HEK293 (cell line): Measurements from ENCODE around the gene ZSCAN12.

Experiments used
- SCRT2 ChIP-seq: fragments of 450-650 bp; formaldehyde crosslinking; IDR thresholded peaks from 2 replicates; pipeline ENCODE4 v1.5.1; 2016; ENCODE audit warnings: missing biosample characterization, missing genetic modification characterization
- ZFP69B ChIP-seq: fragments of 450-650 bp; formaldehyde crosslinking; IDR thresholded peaks from 2 replicates; pipeline ENCODE4 v1.5.1; 2016; ENCODE audit warnings: missing biosample characterization, missing genetic modification characterization
- ZNF155 ChIP-seq: fragments of 450-650 bp; formaldehyde crosslinking; IDR thresholded peaks from 2 replicates; pipeline ENCODE4 v1.5.1; 2016; ENCODE audit warnings: missing biosample characterization, missing genetic modification characterization
- ZNF157 ChIP-seq: fragments of 450-650 bp; formaldehyde crosslinking; IDR thresholded peaks from 2 replicates; pipeline ENCODE4 v1.5.1; 2016; ENCODE audit warnings: missing biosample characterization, missing genetic modification characterization
- ZNF19 ChIP-seq: fragments of 450-650 bp; formaldehyde crosslinking; IDR thresholded peaks from 2 replicates; pipeline ENCODE4; 2016; ENCODE audit warnings: missing biosample characterization, missing genetic modification characterization, low read depth
- ZNF223 ChIP-seq: fragments of 450-650 bp; formaldehyde crosslinking; IDR thresholded peaks from 2 replicates; pipeline ENCODE4 v1.5.1; 2016; ENCODE audit warnings: missing biosample characterization, missing genetic modification characterization
- ZNF24 ChIP-seq: fragments of 450-650 bp; formaldehyde crosslinking; IDR thresholded peaks from 2 replicates; pipeline ENCODE4 v1.5.1; 2016; ENCODE audit warnings: missing biosample characterization, missing genetic modification characterization
- ZNF292 ChIP-seq: fragments of 450-650 bp; formaldehyde crosslinking; IDR thresholded peaks from 2 replicates; pipeline ENCODE4 v1.5.1; 2016; ENCODE audit warnings: low read depth, missing biosample characterization, missing genetic modification characterization, borderline replicate concordance
- ZNF311 ChIP-seq: fragments of 450-650 bp; formaldehyde crosslinking; IDR thresholded peaks from 2 replicates; pipeline ENCODE4 v1.5.1; 2017; ENCODE audit warnings: missing biosample characterization, missing genetic modification characterization, borderline replicate concordance
- ZNF324 ChIP-seq: fragments of 450-650 bp; formaldehyde crosslinking; IDR thresholded peaks from 2 replicates; pipeline ENCODE4 v1.5.1; 2016; ENCODE audit warnings: missing biosample characterization, missing genetic modification characterization
- ZNF529 ChIP-seq: fragments of 450-650 bp; formaldehyde crosslinking; IDR thresholded peaks from 2 replicates; pipeline ENCODE4 v1.5.1; 2017; ENCODE audit warnings: missing genetic modification characterization, missing biosample characterization; ENCODE audit not compliant: insufficient replicate concordance
- ZNF555 ChIP-seq: fragments of 450-650 bp; formaldehyde crosslinking; conservative IDR thresholded peaks from 2 replicates; pipeline ENCODE4 v1.5.1; 2017; ENCODE audit warnings: missing biosample characterization, mild to moderate bottlenecking, missing genetic modification characterization, inconsistent platforms
- ZNF610 ChIP-seq: fragments of 450-650 bp; formaldehyde crosslinking; IDR thresholded peaks from 2 replicates; pipeline ENCODE4 v1.5.1; 2016; ENCODE audit warnings: missing biosample characterization, missing genetic modification characterization, borderline replicate concordance
- ZNF677 ChIP-seq: fragments of 450-650 bp; IDR thresholded peaks from 2 replicates; pipeline ENCODE4 v1.5.0; 2018; ENCODE audit warnings: missing biosample characterization, mild to moderate bottlenecking, missing genetic modification characterization, moderate library complexity
- ZNF707 ChIP-seq: fragments of 450-650 bp; formaldehyde crosslinking; IDR thresholded peaks from 2 replicates; pipeline ENCODE4 v1.5.1; 2016; ENCODE audit warnings: missing biosample characterization, missing genetic modification characterization
- ZNF785 ChIP-seq: fragments of 450-650 bp; formaldehyde crosslinking; IDR thresholded peaks from 2 replicates; pipeline ENCODE4 v1.5.1; 2016; ENCODE audit warnings: missing biosample characterization, missing genetic modification characterization
- TF ChIP-seq, protein P1 (sequence below): IDR thresholded peaks from 2 replicates; pipeline ENCODE4 v1.6.1; 2011; ENCODE audit warnings: mild to moderate bottlenecking, low read depth, low read length, borderline replicate concordance
- TF ChIP-seq, protein P2 (sequence below): fragments of 450-650 bp; formaldehyde crosslinking; IDR thresholded peaks from 2 replicates; pipeline ENCODE4 v1.5.1; 2017; ENCODE audit warnings: missing biosample characterization, missing genetic modification characterization
- TF ChIP-seq, protein P3 (sequence below): fragments of 450-650 bp; formaldehyde crosslinking; IDR thresholded peaks from 2 replicates; pipeline ENCODE4 v1.5.1; 2016; ENCODE audit warnings: missing biosample characterization, missing genetic modification characterization
- TF ChIP-seq, protein P4 (sequence below): fragments of 450-650 bp; formaldehyde crosslinking; IDR thresholded peaks from 2 replicates; pipeline ENCODE4 v1.5.1; 2016; ENCODE audit warnings: missing biosample characterization, missing genetic modification characterization, low read depth
- TF ChIP-seq, protein P5 (sequence below): fragments of 450-650 bp; formaldehyde crosslinking; IDR thresholded peaks from 2 replicates; pipeline ENCODE4 v1.5.1; 2016; ENCODE audit warnings: missing biosample characterization, missing genetic modification characterization
- TF ChIP-seq, protein P6 (sequence below): fragments of 450-650 bp; formaldehyde crosslinking; IDR thresholded peaks from 2 replicates; pipeline ENCODE4 v1.5.1; 2016; ENCODE audit warnings: missing biosample characterization, missing genetic modification characterization
- TF ChIP-seq, protein P7 (sequence below): fragments of 450-650 bp; formaldehyde crosslinking; IDR thresholded peaks from 2 replicates; pipeline ENCODE4 v1.5.1; 2017; ENCODE audit warnings: missing biosample characterization, mild to moderate bottlenecking, missing genetic modification characterization, moderate library complexity
- TF ChIP-seq, protein P8 (sequence below): fragments of 450-650 bp; formaldehyde crosslinking; IDR thresholded peaks from 2 replicates; pipeline ENCODE4 v1.5.1; 2016; ENCODE audit warnings: missing biosample characterization, missing genetic modification characterization, borderline replicate concordance

Gene ZSCAN12

DNA sequence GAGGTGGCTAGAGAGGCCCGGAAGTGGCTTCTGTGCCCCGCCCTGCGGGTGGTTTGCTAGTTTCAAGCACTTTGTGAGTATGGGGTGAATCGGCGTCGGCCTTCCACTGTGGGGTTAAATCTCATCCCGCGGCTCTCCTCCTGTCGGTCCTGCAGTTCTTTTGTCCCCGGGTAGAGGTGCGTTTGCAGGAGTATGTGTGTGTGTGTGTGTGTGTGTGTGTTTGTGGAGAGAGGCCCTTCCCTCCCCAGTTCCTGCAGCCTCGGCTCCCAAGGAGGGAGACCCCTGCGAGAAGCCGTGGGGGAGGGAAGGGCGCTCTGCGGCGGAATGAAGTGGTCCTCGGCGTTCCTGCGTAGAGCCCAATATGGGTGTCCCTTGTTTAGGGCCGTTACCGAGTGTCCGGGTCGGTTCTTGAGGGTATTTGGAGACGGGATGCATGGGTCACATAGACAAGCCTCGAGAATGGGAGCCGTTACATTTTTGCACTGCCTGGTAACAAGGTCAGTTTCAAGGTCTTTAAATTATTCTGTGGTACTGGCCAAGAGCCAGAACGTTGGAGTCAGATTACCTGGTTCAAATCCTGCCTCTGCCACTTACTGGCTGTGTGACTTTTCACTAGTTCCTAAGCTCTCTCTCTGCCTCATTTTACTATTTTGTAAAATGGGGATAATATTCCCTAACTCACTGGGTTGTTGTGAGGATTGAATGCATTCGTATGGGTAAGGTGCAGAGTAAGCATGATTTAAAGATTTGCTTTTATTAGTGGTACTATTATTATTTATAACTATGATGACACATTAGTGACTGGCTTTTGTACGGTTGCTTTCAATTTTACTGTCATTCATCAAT, 49.4 kb downstream of the ZSCAN12 start, which contains the start of gene ZKSCAN3 (continued):
- TF ChIP-seq ZFP69B (tag by site-specific recombination) (peak; percentile 65; the same call in 1 of the 2 replicates), SCRT2 (tag by site-specific recombination) (no peak), ZNF292 (tag by site-specific recombination) (no peak), ZNF311 (tag by site-specific recombination) (no peak), ZNF529 (no peak), ZNF223 (tag by site-specific recombination) (no peak), ZNF677 (tag by site-specific recombination) (no peak), ZNF324 (tag by site-specific recombination) (peak; percentile 76; the same call in 1 of the 2 replicates), ZNF157 (tag by site-specific recombination) (no peak), ZNF707 (no peak), ZNF19 (tag by site-specific recombination) (no peak), ZNF555 (tag by site-specific recombination) (no peak), ZNF24 (tag by site-specific recombination) (peak; percentile 34; the same call in 1 of the 2 replicates), ZNF610 (tag by site-specific recombination) (peak; percentile 83), ZNF155 (tag by site-specific recombination) (no peak), ZNF785 (tag by site-specific recombination) (no peak)
- TF ChIP-seq, protein P1, sequence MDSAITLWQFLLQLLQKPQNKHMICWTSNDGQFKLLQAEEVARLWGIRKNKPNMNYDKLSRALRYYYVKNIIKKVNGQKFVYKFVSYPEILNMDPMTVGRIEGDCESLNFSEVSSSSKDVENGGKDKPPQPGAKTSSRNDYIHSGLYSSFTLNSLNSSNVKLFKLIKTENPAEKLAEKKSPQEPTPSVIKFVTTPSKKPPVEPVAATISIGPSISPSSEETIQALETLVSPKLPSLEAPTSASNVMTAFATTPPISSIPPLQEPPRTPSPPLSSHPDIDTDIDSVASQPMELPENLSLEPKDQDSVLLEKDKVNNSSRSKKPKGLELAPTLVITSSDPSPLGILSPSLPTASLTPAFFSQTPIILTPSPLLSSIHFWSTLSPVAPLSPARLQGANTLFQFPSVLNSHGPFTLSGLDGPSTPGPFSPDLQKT: no peak
- TF ChIP-seq, protein P2, sequence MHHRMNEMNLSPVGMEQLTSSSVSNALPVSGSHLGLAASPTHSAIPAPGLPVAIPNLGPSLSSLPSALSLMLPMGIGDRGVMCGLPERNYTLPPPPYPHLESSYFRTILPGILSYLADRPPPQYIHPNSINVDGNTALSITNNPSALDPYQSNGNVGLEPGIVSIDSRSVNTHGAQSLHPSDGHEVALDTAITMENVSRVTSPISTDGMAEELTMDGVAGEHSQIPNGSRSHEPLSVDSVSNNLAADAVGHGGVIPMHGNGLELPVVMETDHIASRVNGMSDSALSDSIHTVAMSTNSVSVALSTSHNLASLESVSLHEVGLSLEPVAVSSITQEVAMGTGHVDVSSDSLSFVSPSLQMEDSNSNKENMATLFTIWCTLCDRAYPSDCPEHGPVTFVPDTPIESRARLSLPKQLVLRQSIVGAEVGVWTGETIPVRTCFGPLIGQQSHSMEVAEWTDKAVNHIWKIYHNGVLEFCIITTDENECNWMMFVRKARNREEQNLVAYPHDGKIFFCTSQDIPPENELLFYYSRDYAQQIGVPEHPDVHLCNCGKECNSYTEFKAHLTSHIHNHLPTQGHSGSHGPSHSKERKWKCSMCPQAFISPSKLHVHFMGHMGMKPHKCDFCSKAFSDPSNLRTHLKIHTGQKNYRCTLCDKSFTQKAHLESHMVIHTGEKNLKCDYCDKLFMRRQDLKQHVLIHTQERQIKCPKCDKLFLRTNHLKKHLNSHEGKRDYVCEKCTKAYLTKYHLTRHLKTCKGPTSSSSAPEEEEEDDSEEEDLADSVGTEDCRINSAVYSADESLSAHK (tag by site-specific recombination): peak; percentile 95
- TF ChIP-seq, protein P3, sequence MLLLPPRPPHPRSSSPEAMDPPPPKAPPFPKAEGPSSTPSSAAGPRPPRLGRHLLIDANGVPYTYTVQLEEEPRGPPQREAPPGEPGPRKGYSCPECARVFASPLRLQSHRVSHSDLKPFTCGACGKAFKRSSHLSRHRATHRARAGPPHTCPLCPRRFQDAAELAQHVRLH: peak; percentile 66; the same call in 1 of the 2 replicates
- TF ChIP-seq, protein P4, sequence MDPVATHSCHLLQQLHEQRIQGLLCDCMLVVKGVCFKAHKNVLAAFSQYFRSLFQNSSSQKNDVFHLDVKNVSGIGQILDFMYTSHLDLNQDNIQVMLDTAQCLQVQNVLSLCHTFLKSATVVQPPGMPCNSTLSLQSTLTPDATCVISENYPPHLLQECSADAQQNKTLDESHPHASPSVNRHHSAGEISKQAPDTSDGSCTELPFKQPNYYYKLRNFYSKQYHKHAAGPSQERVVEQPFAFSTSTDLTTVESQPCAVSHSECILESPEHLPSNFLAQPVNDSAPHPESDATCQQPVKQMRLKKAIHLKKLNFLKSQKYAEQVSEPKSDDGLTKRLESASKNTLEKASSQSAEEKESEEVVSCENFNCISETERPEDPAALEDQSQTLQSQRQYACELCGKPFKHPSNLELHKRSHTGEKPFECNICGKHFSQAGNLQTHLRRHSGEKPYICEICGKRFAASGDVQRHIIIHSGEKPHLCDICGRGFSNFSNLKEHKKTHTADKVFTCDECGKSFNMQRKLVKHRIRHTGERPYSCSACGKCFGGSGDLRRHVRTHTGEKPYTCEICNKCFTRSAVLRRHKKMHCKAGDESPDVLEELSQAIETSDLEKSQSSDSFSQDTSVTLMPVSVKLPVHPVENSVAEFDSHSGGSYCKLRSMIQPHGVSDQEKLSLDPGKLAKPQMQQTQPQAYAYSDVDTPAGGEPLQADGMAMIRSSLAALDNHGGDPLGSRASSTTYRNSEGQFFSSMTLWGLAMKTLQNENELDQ (tag by site-specific recombination): no peak
- TF ChIP-seq, protein P5, sequence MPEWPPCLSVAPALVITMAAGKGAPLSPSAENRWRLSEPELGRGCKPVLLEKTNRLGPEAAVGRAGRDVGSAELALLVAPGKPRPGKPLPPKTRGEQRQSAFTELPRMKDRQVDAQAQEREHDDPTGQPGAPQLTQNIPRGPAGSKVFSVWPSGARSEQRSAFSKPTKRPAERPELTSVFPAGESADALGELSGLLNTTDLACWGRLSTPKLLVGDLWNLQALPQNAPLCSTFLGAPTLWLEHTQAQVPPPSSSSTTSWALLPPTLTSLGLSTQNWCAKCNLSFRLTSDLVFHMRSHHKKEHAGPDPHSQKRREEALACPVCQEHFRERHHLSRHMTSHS (tag by site-specific recombination): no peak
- TF ChIP-seq, protein P6, sequence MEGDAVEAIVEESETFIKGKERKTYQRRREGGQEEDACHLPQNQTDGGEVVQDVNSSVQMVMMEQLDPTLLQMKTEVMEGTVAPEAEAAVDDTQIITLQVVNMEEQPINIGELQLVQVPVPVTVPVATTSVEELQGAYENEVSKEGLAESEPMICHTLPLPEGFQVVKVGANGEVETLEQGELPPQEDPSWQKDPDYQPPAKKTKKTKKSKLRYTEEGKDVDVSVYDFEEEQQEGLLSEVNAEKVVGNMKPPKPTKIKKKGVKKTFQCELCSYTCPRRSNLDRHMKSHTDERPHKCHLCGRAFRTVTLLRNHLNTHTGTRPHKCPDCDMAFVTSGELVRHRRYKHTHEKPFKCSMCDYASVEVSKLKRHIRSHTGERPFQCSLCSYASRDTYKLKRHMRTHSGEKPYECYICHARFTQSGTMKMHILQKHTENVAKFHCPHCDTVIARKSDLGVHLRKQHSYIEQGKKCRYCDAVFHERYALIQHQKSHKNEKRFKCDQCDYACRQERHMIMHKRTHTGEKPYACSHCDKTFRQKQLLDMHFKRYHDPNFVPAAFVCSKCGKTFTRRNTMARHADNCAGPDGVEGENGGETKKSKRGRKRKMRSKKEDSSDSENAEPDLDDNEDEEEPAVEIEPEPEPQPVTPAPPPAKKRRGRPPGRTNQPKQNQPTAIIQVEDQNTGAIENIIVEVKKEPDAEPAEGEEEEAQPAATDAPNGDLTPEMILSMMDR: peak; percentile 58; the same call in 1 of the 2 replicates
- TF ChIP-seq, protein P7, sequence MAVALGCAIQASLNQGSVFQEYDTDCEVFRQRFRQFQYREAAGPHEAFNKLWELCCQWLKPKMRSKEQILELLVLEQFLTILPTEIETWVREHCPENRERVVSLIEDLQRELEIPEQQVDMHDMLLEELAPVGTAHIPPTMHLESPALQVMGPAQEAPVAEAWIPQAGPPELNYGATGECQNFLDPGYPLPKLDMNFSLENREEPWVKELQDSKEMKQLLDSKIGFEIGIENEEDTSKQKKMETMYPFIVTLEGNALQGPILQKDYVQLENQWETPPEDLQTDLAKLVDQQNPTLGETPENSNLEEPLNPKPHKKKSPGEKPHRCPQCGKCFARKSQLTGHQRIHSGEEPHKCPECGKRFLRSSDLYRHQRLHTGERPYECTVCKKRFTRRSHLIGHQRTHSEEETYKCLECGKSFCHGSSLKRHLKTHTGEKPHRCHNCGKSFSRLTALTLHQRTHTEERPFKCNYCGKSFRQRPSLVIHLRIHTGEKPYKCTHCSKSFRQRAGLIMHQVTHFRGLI (tag by site-specific recombination): no peak; the same call in 1 of the 2 replicates
- TF ChIP-seq, protein P8, sequence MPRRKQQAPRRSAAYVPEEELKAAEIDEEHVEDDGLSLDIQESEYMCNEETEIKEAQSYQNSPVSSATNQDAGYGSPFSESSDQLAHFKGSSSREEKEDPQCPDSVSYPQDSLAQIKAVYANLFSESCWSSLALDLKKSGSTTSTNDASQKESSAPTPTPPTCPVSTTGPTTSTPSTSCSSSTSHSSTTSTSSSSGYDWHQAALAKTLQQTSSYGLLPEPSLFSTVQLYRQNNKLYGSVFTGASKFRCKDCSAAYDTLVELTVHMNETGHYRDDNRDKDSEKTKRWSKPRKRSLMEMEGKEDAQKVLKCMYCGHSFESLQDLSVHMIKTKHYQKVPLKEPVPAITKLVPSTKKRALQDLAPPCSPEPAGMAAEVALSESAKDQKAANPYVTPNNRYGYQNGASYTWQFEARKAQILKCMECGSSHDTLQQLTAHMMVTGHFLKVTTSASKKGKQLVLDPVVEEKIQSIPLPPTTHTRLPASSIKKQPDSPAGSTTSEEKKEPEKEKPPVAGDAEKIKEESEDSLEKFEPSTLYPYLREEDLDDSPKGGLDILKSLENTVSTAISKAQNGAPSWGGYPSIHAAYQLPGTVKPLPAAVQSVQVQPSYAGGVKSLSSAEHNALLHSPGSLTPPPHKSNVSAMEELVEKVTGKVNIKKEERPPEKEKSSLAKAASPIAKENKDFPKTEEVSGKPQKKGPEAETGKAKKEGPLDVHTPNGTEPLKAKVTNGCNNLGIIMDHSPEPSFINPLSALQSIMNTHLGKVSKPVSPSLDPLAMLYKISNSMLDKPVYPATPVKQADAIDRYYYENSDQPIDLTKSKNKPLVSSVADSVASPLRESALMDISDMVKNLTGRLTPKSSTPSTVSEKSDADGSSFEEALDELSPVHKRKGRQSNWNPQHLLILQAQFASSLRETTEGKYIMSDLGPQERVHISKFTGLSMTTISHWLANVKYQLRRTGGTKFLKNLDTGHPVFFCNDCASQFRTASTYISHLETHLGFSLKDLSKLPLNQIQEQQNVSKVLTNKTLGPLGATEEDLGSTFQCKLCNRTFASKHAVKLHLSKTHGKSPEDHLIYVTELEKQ (tag by site-specific recombination): no peak
